Measurements from ENCODE around the gene CCDC50.
A peak's percentile ranks its signal among the peaks of the same experiment; 100 is the strongest.

The CCDC50 gene, protein sequence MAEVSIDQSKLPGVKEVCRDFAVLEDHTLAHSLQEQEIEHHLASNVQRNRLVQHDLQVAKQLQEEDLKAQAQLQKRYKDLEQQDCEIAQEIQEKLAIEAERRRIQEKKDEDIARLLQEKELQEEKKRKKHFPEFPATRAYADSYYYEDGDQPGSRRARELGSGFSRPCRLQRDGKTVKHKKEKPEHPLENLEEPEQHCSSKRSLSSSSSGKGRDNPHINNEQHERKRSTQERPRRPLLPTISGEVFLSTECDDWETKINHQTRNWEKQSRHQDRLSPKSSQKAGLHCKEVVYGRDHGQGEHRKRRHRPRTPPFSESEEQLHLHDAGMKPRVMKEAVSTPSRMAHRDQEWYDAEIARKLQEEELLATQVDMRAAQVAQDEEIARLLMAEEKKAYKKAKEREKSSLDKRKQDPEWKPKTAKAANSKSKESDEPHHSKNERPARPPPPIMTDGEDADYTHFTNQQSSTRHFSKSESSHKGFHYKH

DNA sequence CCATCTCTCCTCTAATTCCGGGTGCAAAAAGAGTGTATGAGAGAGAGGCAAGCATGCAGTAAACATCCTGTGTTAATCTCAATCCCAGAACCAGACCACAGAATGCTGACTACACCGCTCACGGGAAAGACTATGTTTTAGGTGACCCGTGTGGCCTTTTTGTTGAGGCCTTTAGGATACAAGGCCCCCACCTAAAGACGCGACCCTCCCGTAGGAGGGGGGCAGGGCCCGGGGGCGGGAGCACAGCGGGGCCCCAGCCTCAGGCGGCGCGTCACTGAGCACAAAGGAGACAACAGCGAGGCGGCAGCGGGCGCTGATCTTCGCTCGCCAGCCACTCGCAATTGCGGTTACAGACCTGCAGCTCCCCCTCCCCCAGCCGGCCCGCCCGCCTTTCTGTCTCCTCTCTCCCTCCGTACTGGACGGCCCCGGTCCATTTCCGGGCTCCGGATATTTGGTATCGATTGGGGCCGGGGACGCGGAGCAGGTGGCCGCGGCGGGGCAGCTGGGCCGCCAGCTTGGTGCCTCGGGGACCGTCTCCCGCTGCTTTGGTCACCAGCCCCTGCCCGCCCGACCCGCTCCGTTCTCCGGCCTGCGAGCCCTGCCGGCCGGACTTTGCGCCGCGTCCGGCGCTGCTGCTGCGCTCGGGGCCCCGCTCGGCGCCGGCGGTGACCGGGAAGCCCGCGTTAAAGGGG is at the start of gene CCDC50:
Gene CCDC50 (plus strand): TSS at position 433 of the 692 bp plus-strand sequence. CDS start 281 bp downstream, outside the sequence.
- peak; percentile 81 for DNase-seq (ENCODE audit: low spot score)

DNA sequence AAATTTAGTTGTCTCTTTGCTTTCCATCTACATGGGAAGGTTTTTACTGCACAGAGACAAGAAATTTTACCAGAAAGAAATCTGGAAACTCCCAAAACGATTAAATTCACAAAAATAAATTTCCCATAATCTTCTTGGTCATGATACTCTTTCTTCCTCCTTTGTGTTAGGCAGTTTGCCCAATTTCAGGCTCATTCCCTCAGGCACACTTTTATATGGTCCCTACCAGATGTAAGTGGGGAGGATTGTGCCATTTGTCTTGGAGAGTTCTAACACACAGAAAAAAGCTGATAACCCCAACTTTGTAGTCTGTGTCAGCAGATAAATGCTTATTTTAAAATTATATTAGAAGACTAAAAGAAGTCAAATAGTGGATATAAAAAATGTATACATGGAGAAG is 49.1 kb upstream of the CCDC50 start:
- no peak for DNase-seq (ENCODE audit: low spot score)

DNA sequence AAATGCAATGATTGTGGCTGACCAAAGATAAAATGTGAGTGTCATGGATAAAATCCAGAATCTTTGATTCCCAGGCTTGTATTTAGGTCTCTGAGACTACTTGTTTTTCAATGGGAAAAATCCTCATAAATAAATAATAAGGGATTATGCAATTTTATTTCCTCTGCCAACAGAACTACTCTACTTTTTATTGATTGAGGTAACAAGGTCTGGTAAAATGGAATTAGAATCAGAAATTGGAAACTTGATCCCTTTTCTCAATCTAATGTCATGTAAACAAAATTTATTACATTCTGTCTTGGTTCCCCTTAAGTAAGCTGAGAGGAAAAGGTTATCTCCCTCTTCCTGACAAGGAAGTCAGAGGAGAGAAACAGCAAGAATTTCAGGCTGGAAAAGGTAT is 48.3 kb upstream of the CCDC50 start:
- DNase-seq (ENCODE audit: low spot score) = no peak

DNA sequence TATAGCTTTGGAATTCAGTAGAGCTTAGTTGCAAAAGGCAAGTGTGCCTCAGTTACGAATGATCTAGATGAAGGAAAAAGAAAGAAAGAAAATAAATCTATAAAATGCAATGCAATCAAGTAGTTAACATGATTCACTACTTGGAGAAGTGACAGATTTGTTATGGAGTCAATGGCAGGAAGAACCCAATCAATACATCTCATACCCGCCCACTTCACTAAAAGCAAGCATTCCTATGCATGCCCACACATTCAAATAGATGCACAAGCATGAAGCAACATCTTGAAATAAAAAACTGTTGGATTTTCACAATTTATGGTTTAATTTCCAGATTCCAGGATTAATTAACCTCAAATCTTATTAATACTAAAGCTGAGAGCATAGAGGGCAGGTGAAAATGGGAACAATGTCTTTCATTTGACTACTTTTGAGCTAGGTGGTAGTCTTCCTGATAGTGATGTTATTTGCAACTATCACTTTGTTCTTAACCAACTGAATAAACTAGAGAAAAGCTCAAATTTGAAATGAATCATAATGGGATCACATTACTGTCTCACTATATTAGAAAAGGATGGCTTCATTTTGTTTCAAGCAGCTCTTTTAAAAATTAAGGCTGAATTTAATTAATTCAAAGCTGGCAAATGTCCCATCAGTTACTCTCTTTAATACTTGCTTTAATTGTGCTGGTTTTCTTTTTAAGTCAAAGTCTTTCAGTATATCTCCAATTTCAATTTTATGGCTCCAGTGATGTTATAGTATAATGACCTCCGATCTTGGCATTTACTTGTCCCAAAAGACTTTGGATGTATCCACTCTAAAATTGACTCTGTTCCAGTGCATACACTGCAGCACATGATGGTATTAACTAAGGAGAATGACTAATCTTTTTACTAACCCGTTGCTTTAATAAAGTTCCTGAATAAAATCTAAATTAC is 46.7 kb upstream of the CCDC50 start:
- no peak for DNase-seq (ENCODE audit: low spot score)

DNA sequence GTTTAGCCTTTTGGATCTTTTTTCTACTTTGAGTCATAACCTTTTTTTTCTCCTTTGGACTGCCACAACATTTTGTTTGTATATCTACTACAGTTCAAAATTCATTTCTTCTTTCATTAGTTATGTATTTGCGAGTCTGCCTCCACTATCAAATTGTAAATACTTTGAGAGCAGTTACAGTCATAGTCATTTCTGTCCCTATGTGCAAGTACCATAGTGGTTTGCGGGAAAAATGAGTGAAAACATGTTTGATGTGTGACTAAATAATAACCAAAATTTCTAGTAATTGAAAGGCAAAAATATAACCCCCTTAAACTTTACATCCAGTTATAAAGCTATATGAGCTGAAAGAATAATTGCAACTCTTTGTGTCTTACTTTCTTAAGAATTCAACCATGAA is 45.8 kb upstream of the CCDC50 start:
- DNase-seq (ENCODE audit: low spot score) = no peak

DNA sequence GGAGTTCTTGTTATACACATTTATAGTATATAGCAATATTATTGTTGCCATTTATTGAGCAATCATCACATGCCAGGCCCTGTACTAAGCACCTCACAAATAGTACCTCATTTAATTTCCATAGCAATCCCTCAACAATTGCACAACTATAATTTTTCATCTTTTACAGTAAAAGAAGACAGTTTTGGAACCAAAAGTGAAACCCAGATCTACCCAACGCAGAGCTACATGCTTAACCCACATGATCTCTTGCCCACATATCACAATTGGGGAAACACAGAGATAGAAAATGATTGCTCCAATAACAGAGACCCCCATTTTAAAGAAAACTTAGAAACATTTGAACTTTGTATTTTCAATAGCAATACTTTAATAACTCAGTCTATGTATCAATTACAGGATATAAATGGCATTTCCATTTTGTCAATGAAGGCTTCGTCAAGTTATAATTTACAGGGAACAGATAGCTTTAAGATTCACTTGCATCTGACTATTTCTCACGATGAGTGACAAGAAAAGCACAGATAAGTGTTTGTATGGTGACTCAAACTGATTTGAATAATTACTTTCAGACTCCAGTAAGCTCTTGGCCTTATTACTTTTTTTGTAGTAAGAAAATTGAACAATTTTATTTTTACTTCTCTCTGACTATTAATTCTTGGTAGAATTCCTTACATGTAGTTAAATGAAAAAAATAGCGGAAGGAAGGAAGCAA is 38.7 kb upstream of the CCDC50 start:
- DNase-seq (ENCODE audit: low spot score) = no peak

DNA sequence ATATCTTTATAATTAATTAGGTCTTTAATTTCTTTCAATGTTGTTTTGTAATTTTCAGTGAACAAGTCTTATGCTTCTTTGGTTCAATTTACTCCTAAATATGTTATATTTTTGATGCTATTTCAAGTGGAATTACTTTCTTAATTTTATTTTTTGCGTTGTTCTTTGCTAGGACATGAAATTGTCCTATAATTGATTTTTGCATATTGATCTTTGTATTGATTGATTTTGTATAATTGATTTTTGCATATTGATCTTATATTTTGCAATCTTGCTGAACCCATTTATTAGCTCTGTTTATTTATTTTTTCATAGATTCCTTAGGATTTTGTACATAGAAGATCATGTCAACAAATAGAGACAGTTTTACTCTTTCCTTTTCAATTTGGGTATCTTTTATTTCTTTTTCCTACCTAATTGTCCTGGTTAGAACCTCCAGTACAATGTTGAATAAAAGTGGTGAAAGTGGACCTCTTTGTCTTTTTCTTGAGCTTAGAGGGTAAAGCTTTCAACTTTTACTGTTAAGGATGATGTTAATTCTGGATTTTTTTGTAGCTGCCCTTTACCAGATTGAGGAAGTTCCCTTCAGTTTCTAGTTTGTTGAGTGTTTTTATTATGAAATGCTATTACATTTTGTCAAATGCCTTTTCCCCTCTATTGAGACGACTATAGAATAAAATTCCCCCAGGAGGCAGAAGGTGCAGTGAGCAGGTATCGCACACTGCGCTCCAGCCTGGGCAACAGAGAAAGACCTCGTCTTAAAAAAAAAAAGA is 36.8 kb upstream of the CCDC50 start:
- DNase-seq (ENCODE audit: low spot score) = no peak

DNA sequence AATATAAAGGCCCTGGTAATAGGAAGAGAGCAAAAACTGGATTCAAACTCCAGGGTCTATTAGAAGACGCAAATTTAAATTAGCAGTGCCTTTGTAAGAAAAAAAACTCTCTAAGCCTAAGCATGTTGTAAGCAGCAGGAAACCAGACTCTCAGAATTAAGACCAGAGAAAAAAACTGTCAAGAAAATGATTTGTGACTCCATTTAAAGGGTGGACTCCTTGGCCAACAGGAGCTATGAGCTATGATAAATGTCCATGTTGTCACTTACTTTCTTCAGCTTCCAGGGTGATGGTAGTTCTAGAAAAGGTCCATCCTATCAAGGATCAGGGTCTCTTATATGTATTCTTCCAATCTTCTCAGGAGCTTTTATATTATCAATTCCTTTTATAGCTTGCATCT is 34.9 kb upstream of the CCDC50 start:
- no peak for DNase-seq (ENCODE audit: low spot score)

DNA sequence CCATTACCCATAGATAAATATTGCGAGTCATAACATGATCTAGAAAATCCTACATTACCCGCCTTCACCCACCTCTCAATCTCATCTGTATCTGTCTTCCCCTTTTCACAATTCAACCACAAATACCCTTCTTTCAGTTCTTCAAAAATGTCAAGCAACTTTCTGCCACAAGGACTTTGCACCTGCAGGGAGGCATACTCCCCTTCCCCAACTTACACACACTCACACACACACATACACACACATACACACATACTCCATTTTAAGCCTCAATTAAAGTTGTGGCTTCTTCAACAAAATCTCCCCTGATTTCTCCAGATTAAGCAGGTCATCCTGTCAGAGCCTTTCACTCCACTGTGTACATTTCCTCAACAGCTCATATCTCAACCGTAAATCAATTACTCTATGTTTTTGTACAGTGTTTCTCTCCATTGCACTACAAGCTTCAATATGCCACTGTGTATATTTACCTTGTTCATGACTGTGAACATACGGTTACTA is 33.1 kb upstream of the CCDC50 start:
- DNase-seq (ENCODE audit: low spot score) = no peak

DNA sequence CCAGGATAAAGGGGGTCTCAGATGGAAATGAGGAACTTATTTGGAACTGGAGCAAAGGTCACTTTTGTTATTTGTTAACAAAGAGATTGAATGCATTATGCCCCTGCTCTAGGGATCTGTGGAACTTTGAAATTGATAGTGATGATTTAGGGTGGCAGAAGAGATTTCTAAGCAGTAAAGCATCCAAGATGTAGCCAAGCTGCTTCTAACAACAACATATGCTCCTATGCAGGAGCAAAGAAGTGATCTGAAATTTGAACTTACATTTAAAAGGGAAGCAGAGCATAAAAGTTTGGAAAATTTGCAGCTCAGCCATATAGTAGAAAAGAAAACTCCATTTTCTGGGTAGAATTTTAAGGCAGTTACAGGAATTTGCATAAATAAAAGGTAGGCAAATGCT is 30.3 kb upstream of the CCDC50 start:
- no peak for DNase-seq (ENCODE audit: low spot score)

DNA sequence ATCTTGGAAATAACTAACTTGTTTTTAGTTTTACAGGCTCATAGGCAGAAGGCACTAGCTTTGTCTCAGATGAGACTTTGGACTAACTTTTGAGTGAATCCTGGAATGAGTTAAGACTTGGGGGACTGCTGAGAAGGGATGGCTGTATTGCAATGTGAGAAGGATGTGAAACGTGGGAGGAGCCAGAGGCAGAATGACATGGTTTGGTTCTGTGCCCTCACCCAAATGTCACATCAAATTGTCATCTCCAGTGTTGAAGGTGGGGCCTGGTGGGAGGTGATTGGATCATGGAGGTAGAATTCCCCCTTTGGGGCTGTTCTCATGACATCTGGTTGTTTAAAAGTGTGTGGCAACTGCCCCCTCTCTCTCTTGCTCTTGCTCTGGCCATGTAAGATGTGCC is 28.8 kb upstream of the CCDC50 start:
- no peak for DNase-seq (ENCODE audit: low spot score)

DNA sequence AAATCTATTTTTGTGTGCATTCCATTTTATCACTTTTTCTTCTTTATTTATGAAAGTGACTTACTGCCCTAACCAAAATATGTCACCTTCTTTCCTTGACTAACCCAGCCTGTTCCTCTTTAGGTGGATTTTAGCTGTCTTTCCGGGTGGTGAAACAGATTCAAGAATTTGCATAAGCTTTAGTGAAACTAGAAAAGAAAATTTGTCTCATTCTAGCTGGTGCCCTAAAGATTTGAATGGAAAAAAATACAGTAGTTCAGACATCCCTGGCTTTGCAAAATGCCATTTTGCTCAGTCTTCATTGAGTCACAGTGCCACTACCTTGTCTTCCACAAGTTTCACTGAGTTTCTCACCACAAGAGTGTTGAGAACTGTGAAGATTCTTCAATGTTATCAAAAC is 28.2 kb upstream of the CCDC50 start:
- DNase-seq (ENCODE audit: low spot score) = no peak

DNA sequence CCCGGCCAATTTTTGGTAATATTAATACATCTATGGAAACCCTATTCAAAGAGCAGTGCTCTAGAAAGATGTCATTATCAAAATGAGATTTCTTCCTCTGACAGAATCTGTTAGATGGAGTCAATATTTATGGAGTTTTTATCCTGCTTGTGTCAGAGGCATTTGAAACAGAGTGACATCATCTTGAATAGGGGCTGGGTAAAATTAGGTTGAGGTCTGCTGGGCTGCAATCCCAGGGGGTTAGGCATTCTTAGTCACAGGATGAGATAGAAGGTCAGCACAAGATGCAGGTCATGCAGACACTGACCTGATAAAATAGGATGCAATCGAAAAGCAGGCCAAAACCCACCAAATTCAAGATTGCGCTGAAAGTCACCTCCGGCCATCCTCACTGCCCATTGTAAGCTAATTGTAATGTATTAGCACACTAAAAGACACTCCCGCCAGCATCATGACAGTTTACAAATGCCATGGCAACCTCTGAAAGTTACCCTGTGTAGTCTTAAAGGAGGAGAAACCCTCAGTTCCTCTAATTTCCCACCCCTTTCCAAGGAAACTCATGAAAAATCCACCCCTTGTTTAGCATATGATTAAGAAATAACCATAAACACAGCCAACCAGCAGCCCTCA is 27.3 kb upstream of the CCDC50 start:
- no peak for DNase-seq (ENCODE audit: low spot score)

DNA sequence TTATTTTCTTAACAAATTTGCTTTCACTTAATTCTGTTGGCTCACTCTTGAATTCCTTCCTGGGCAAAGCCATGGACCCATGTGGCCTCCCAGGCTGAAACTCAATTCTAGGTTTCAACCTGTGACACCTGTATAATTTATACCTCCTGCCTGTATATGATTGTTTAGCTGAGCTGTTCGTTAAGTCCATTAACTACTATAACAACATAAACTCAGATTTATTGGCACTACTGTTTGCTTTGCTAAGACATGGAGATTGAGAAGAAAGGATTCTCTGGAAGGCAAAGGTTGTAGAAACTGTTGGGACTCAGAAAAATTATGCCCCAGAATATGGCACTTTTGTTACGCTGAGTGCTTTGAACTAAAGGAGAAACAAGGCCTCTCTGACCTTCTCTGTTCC is 26.7 kb upstream of the CCDC50 start:
- DNase-seq (ENCODE audit: low spot score) = no peak

DNA sequence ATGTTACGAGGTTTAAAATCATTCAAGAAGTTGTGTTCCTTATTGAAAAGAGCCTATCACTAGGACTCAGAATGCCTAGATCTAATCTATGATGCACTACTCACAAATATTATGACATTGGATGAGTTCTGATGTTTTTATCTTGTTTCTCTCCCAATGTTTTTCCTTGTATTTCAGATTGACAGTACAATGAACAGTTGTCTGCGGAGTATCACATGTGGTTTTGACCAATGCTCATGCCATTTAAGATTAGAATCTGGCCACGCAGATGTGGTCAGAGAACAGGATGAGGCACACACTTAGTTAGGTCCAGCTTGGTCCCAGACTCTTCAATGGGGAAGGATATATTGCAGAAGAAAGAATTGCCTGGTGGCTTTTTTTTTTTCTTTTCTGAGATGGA is 25.6 kb upstream of the CCDC50 start:
- DNase-seq (ENCODE audit: low spot score) = no peak

DNA sequence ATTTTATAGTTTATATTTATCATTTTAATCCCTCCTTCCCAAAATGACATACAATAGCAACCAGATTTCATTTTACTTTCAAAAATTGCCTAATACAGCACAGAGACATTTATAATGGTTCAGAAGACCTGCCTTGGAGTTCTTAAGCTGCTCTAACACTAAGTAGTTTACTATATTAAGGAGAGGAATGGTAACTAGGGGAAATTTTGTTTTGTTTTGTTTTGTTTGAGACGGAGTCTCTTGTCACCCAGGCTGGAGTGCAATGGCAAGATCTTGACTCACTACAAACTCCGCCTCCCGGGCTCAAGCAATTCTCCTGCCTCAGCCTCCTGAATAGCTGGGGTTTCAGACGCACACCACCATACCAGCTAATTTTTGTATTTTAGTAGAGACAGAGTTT is 22.8 kb upstream of the CCDC50 start:
- no peak for DNase-seq (ENCODE audit: low spot score)

DNA sequence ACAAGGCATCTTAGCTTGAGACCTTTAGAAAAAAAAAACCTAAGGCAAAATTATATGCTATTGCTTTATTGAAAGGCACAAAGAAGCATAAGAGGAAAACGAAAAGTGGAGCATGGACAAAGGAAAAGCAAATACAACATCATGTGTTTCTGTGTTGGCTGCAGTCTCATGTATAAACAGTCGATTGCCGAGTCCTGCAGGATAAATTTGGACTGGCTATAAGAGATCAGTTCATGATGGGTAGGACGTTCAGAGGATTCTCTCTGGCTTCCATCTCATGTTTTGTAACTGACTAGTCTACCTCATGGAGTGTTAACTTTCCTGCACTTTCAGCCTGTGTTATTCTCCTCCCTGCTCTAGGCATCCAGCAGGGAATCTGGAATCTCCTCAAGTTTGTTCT is 21.9 kb upstream of the CCDC50 start:
- no peak for DNase-seq (ENCODE audit: low spot score)

DNA sequence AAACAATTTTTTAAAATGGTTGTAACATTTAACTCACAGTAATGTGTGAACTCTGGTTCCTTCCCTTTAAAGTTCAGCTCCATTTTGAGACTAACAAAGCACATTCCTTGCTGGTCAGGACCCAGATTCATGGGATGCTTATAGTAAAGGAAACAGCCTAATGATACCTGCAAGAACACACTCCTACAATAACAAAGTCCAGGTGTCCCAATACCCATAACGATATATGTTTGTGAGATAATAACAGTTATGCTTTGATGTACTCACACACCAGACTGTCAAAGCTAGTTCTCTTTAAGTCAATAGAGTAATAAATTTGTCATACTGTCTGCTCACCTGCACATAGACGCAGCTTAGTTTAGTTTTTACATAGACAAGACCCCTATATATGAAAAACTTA is 15.9 kb upstream of the CCDC50 start:
- DNase-seq (ENCODE audit: low spot score) = no peak

DNA sequence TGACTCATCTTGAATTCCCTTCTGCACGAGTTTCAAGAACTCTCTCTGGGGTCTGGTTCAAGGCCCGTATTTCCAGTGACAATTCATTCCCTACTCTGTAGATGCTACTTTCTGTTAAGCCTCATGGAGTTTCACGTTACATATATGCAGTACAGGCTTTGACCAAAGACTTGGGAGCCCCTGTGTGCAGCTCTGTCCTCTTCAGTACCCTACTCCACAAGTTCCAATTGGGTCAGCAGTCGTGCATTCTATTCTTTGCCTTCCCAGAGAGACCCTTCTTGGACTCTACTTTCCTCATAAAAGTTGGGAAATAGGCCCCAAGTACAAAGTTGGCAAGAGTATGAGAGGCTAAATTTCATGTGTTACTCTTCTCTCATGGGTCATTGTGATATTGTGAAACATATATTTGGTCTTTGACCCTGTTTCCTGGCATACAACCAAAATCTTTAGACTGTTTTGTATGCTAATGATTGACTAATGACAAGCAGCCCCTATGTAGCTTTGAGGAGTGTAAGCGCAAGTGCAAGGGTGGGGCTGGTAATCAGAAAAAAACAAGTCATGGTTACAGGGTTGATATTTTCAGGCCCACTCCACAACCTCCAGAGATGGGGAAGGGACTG is 15.0 kb upstream of the CCDC50 start:
- no peak for DNase-seq (ENCODE audit: low spot score)

All from kidney tubule cell (primary cell).